MM.1S (cell line): ENCODE data around the gene INHBE.

Source experiments
- DNase-seq: peaks from one replicate; pipeline ENCODE4 v3.0.0-alpha.2; 2015
- H2AFZ ChIP-seq: fragments of 300-600 bp; sonication (generic); 2 replicates; pipeline ENCODE4 v1.6.0; 2016; ENCODE audit warnings: antibody characterized with exemption, low read length
- H3F3A ChIP-seq: fragments of 300-600 bp; sonication (generic); 2 replicates; pipeline ENCODE4 v1.6.1; 2016; ENCODE audit warnings: mild to moderate bottlenecking, antibody characterized with exemption, low read length, moderate library complexity, mixed read lengths; ENCODE audit not compliant: insufficient read depth
- H3K27ac ChIP-seq: fragments of 300-600 bp; sonication (generic); 2 replicates; pipeline ENCODE4 v1.5.1; 2016; ENCODE audit warnings: mild to moderate bottlenecking, low read length
- H3K27me3 ChIP-seq: fragments of 300-600 bp; sonication (generic); replicated peaks from 2 replicates; pipeline ENCODE4 v1.6.0; 2016; ENCODE audit warnings: low read length; ENCODE audit not compliant: insufficient read depth
- H3K36me3 ChIP-seq: fragments of 300-600 bp; sonication (generic); replicated peaks from 2 replicates; pipeline ENCODE4 v1.6.1; 2016; ENCODE audit warnings: mild to moderate bottlenecking, low read length, mixed read lengths; ENCODE audit not compliant: insufficient read depth
- H3K4me1 ChIP-seq: fragments of 300-600 bp; sonication (generic); 2 replicates; pipeline ENCODE4 v1.6.1; 2016; ENCODE audit warnings: low read length, mixed read lengths
- H3K4me2 ChIP-seq: fragments of 300-600 bp; sonication (generic); 2 replicates; pipeline ENCODE4 v1.6.0; 2016; ENCODE audit warnings: low read depth, low read length
- H3K4me3 ChIP-seq: fragments of 300-600 bp; sonication (generic); 2 replicates; pipeline ENCODE4 v1.5.1; 2016; ENCODE audit warnings: low read length, mixed read lengths
- H3K79me2 ChIP-seq: fragments of 300-600 bp; sonication (generic); 2 replicates; pipeline ENCODE4 v1.6.1; 2016; ENCODE audit warnings: mixed run types, low read length, mixed read lengths
- H3K9ac ChIP-seq: fragments of 300-600 bp; sonication (generic); 2 replicates; pipeline ENCODE4 v1.6.1; 2016; ENCODE audit warnings: low read length, mixed read lengths
- H3K9me2 ChIP-seq: fragments of 300-600 bp; sonication (generic); replicated peaks from 2 replicates; pipeline ENCODE4 v1.6.1; 2016; ENCODE audit warnings: mild to moderate bottlenecking, low read length, mixed read lengths; ENCODE audit not compliant: insufficient read depth
- H3K9me3 ChIP-seq: fragments of 300-600 bp; sonication (generic); replicated peaks from 2 replicates; pipeline ENCODE4 v1.6.1; 2016; ENCODE audit warnings: mild to moderate bottlenecking, low read length, mixed read lengths; ENCODE audit not compliant: insufficient read depth
- H4K20me1 ChIP-seq: fragments of 300-600 bp; sonication (generic); 2 replicates; pipeline ENCODE4 v1.6.1; 2016; ENCODE audit warnings: mild to moderate bottlenecking, low read length, moderate library complexity, mixed read lengths; ENCODE audit not compliant: insufficient read depth
- CTCF ChIP-seq: fragments of 300-600 bp; sonication (generic); IDR thresholded peaks from 2 replicates; pipeline ENCODE4 v1.5.1; 2016; ENCODE audit warnings: antibody characterized with exemption, low read length, mixed read lengths
- EZH2 ChIP-seq: fragments of 300-600 bp; sonication (generic); optimal IDR thresholded peaks from 2 replicates; pipeline ENCODE3; 2017; ENCODE audit warnings: low read depth, mild to moderate bottlenecking, antibody characterized with exemption, low read length, mixed read lengths
- EZH2phosphoT487 ChIP-seq: fragments of 300-600 bp; sonication (generic); IDR thresholded peaks from 2 replicates; pipeline ENCODE4 v1.6.1; 2018; ENCODE audit warnings: antibody characterized with exemption, low read length

Gene INHBE

DNA sequence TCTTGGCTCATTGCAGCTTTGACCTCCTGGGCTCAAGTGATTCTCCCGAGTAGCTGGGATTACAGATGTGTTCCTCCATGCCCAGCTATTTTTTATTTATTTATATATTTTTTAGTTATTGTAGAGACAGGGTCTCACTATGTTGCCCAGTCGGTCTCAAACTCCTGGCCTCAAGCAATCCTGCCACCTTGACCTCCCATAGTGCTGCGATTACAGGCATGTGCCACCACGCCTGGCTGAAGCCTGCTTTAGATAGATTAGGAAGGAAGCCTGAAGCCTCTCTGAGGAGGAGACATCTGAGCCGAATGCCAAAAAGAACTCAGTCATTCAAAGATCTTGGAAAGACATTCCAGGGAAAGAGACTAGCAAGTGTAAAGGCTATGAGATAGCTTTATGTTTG, 10.4 kb upstream of the INHBE start:
- no peak overlapping the region for H3K4me3 ChIP-seq
- H3K79me2 ChIP-seq, result no peaks in the 10 kb centered on the region
- no peak overlapping the region for H2AFZ ChIP-seq
- H3K27me3 ChIP-seq, result no peaks in the 10 kb centered on the region
- no peak overlapping the region for H3K9ac ChIP-seq
- no peaks in the 10 kb centered on the region for H3K9me2 ChIP-seq
- H3K4me2 ChIP-seq, result no peak overlapping the region
- DNase-seq, result no peak
- H4K20me1 ChIP-seq, result no peaks in the 10 kb centered on the region
- no peak overlapping the region for H3K27ac ChIP-seq
- TF ChIP-seq EZH2, result no peak
- no peak for TF ChIP-seq EZH2phosphoT487
- TF ChIP-seq CTCF, result no peak
- H3K36me3 ChIP-seq, result no peaks in the 10 kb centered on the region
- no peaks in the 10 kb centered on the region for H3F3A ChIP-seq
- H3K9me3 ChIP-seq, result no peaks in the 10 kb centered on the region
- no peaks in the 10 kb centered on the region for H3K4me1 ChIP-seq

GRCh38 chr12:57446292-57446960, 8.7 kb upstream of the INHBE start:
- no peaks in the 10 kb centered on the region for H3K27me3 ChIP-seq
- H3K27ac ChIP-seq, result no peak overlapping the region
- no peaks in the 10 kb centered on the region for H3K79me2 ChIP-seq
- no peak for TF ChIP-seq EZH2phosphoT487
- TF ChIP-seq CTCF, result no peak
- TF ChIP-seq EZH2, result no peak
- H3K4me2 ChIP-seq, result no peak overlapping the region
- H3K9me2 ChIP-seq, result no peaks in the 10 kb centered on the region
- no peak overlapping the region for H3K9ac ChIP-seq
- no peaks in the 10 kb centered on the region for H3K9me3 ChIP-seq
- DNase-seq, result no peak
- H3K4me1 ChIP-seq, result no peaks in the 10 kb centered on the region
- no peak overlapping the region for H3K4me3 ChIP-seq
- H3K36me3 ChIP-seq, result no peaks in the 10 kb centered on the region
- no peaks in the 10 kb centered on the region for H4K20me1 ChIP-seq
- H2AFZ ChIP-seq, result no peak overlapping the region
- no peaks in the 10 kb centered on the region for H3F3A ChIP-seq

DNA sequence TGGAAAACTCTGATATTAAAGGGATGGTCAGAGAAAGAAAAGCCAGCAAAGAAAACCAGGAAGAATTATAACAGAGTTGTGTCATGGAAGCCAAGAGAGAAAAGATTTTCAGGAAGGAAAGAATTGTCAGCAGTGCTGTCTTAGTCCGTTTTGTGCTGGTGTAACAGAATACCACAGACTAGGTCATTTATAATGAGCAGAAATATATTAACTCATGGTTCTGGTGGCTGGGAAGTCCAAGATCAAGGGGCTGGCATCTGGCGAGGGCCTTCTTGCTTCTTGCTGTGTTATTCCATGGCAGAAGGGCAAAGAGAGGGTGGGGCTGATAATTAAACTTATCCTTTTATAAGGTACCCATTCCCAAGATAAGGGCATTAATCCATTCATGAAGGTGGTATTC, 6.4 kb upstream of the INHBE start:
- Histone ChIP-seq H3K79me2 (no peaks in the 10 kb centered on the region), H2AFZ (no peak overlapping the region), H4K20me1 (no peaks in the 10 kb centered on the region), H3K9ac (no peak overlapping the region), H3K36me3 (no peaks in the 10 kb centered on the region), H3F3A (no peaks in the 10 kb centered on the region), H3K27me3 (no peaks in the 10 kb centered on the region), H3K9me2 (no peaks in the 10 kb centered on the region), H3K27ac (no peak overlapping the region), H3K4me1 (no peaks in the 10 kb centered on the region), H3K4me3 (no peak overlapping the region), H3K4me2 (no peak overlapping the region), H3K9me3 (no peaks in the 10 kb centered on the region)
- no peak for DNase-seq
- no peak for TF ChIP-seq CTCF
- no peak for TF ChIP-seq EZH2
- TF ChIP-seq EZH2phosphoT487, result no peak
